GM12865 (cell line): ENCODE results near the gene TMEM250.
A peak's percentile ranks its signal among the peaks of the same experiment; 100 is the strongest.

Experiments
- DNase-seq: peaks from one replicate; pipeline ENCODE4 v3.0.0; 2010; ENCODE audit warnings: low read depth
- H3K4me3 ChIP-seq: 2 replicates; pipeline ENCODE4 v1.5.1; 2011; ENCODE audit warnings: mild to moderate bottlenecking, low read depth, low read length, control low read depth
- CTCF ChIP-seq: IDR thresholded peaks from 2 replicates; pipeline ENCODE4 v1.5.1; 2011; ENCODE audit warnings: low read length, control low read depth, low read depth, inconsistent platforms; ENCODE audit not compliant: insufficient read depth; ENCODE audit errors: missing control alignments

Gene TMEM250

GRCh38 chr9:136118320-136119060, at the start of gene TMEM250:
Gene TMEM250 (minus strand): TSS chr9:136118875. CDS start chr9:136116900, 1,975 bp downstream.
- peak within 1 kb of the TSS; percentile 82 for H3K4me3 ChIP-seq
- DNase-seq: peak; percentile 99
- no peak for TF ChIP-seq CTCF

- DNase-seq: no peak
- H3K4me3 ChIP-seq: no peak overlapping the region
- TF ChIP-seq CTCF: no peak
Measured at GRCh38 chr9:136163248-136163850, 44.7 kb upstream of the TMEM250 start.

DNA sequence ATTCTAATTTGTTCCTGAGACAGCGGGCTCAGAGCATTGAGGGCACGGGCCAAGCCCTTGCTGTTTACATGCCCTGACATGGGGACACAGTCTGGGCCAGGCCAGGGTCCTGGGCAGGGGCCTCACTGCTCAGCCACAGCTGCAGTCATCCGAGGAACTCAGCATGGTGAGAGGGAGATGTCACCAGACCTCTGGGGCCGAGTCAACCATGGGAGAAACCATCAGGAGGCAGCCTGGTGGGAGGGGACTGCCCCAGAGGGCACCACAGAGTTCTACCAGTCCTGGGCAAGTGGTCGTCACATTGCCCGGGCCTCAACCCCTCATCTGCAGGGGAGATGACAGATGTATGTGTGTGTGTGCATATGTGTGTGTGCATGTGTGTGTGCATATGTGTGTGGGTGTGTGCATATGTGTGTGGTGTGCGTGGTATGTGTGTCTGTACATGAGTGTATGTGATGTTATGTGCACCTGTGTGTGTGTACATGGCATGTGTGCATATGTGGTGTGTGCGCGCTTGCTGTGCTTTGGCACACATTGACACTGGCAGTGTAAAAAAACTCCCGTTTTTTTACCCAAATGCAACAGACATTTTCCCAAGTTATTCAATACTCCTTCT, 42.4 kb upstream of the TMEM250 start:
- DNase-seq: no peak
- no peak overlapping the region for H3K4me3 ChIP-seq
- no peak for TF ChIP-seq CTCF

DNA sequence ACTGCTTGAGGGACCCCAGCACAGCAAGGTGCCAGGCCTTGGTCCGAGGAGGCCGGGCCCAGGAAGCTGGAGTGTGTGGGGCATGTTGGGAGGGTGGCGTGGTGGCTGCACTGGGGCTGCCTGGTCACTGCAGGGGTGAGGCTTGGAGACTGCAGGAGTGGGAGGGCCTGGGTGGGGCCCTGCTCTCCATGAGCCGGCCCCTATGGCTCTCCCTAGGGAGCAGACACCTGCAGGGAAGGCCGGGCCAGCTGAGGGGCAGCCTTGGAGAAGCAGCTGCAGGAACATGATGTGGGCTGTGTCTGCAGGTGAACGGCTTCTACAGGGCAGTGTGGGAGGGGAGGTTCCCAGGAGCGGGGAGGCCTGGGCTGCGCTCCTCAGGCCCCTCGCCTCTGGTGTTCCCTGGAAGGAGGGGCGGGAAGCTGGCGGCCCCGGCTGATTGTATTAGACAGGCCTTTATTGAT, 41.7 kb upstream of the TMEM250 start:
- no peak for TF ChIP-seq CTCF
- no peak overlapping the region for H3K4me3 ChIP-seq
- DNase-seq: no peak

- no peak for DNase-seq
- TF ChIP-seq CTCF: no peak
- H3K4me3 ChIP-seq: no peak overlapping the region
Measured at GRCh38 chr9:136159851-136160250, 41.2 kb upstream of the TMEM250 start.

GRCh38 chr9:136157477-136158265, 39.0 kb upstream of the TMEM250 start:
- DNase-seq: no peak
- no peak for TF ChIP-seq CTCF
- H3K4me3 ChIP-seq: no peak overlapping the region
